ENCODE measurements around the gene HNF1B.

The HNF1B gene

GRCh38 chr17:37637956-37638355 lies 106.9 kb downstream of the HNF1B start:
- in situ Hi-C loops (cut with MboI; ENCODE audit: low sequenced_read_pairs): no loop called here
